Measurements from ENCODE around the gene CRYL1.

GRCh38 chr13:20387441-20387971, 138.2 kb downstream of the CRYL1 start:
- no peak for TF ChIP-seq CTCF (conservative IDR thresholded peaks at IDR 0.05; ENCODE audit: low read depth, low read length)
- TF ChIP-seq EZH2 (IDR thresholded peaks at IDR 0.05; ENCODE audit: borderline replicate concordance, low read depth, low read length, poor library complexity, severe bottlenecking): no peak

Measured in A673 (cell line).